Caco-2 (cell line): ENCODE data around the gene PLD2. TPM values are rescaled to one million over a fixed set of nuclear protein-coding genes. Genes with fewer than 3 reads are reported as not detected.

Source experiments
- BruUV-seq: library from RNA; stranded (reverse); fragments of 400-500 nt; replicated peaks from 2 replicates; lab custom pipeline; 2021; lab: Mats Ljungman, UMichigan
- CTCF ChIA-PET: fragments of 300-600 bp; sonication (Branson Sonifier 250); formaldehyde crosslinking; loops from one replicate; lab custom pipeline; 2022; ENCODE audit warnings: antibody characterized with exemption; lab: Charles Lee
- POLR2A ChIA-PET: fragments of 300-600 bp; sonication (Branson Sonifier 250); formaldehyde crosslinking; loops from one replicate; lab custom pipeline; 2022; ENCODE audit warnings: antibody characterized with exemption; lab: Charles Lee
- DNase-seq, 2 experiments: peaks; one replicate each; pipeline versions ENCODE4 v3.0.0 to v3.0.0-alpha.2; 2020 to 2022
- H3K27me3 ChIP-seq: replicated peaks from 2 replicates; pipeline ENCODE4 v1.6.0; 2011; ENCODE audit warnings: low read length; ENCODE audit not compliant: control insufficient read depth, insufficient read depth
- H3K36me3 ChIP-seq: 2 replicates; pipeline ENCODE4 v1.5.1; 2011; ENCODE audit warnings: low read length; ENCODE audit not compliant: control insufficient read depth, insufficient read depth
- H3K4me1 ChIP-seq: fragments of 250-450 bp; sonication (Bioruptor Pico); 2 replicates; pipeline ENCODE4 v1.5.1; 2020; ENCODE audit warnings: mild to moderate bottlenecking
- H3K4me3 ChIP-seq: 2 replicates; pipeline ENCODE4 v1.5.1; 2011; ENCODE audit warnings: low read depth, mild to moderate bottlenecking, control low read depth, low read length
- H3K9me3 ChIP-seq: fragments of 250-450 bp; sonication (Bioruptor Pico); 2 replicates; pipeline ENCODE4 v1.5.1; 2020; ENCODE audit warnings: mild to moderate bottlenecking, moderate library complexity
- H3K27ac Mint-ChIP-seq: one replicate; pipeline ENCODE4 v1.8.0; 2022; ENCODE audit warnings: mixed read lengths; ENCODE audit not compliant: unreplicated experiment
- H3K27me3 Mint-ChIP-seq: one replicate; pipeline ENCODE4 v1.8.0; 2022; ENCODE audit warnings: mixed read lengths; ENCODE audit not compliant: insufficient read depth, unreplicated experiment
- H3K36me3 Mint-ChIP-seq: one replicate; pipeline ENCODE4 v1.8.0; 2022; ENCODE audit warnings: mild to moderate bottlenecking, mixed read lengths; ENCODE audit not compliant: insufficient read depth, unreplicated experiment
- H3K4me1 Mint-ChIP-seq: one replicate; pipeline ENCODE4 v1.8.0; 2022; ENCODE audit warnings: low read depth, mixed read lengths; ENCODE audit not compliant: unreplicated experiment
- H3K4me3 Mint-ChIP-seq: one replicate; pipeline ENCODE4 v1.8.0; 2022; ENCODE audit warnings: mild to moderate bottlenecking, moderate library complexity, mixed read lengths; ENCODE audit not compliant: unreplicated experiment
- H3K9me3 Mint-ChIP-seq: one replicate; pipeline ENCODE4 v1.8.0; 2022; ENCODE audit warnings: mixed read lengths; ENCODE audit not compliant: unreplicated experiment
- CTCF ChIP-seq, 2 experiments: fragments of 200-600 bp in 1 of 2; IDR thresholded peaks; 1 replicate in 1 of 2; 2 replicates in 1 of 2; pipeline versions ENCODE4 v1.5.1 to v1.8.0; 2011 to 2022; ENCODE audit warnings: antibody characterized with exemption in 1 of 2, control low read depth in 1 of 2, inconsistent platforms in 1 of 2, low read depth in 1 of 2, low read length in 1 of 2, mild to moderate bottlenecking in 1 of 2, moderate library complexity in 1 of 2; ENCODE audit not compliant: insufficient read depth in 1 of 2, severe bottlenecking in 1 of 2, unreplicated experiment in 1 of 2
- intact Hi-C: fragments of 100-400 bp; cut with micrococcal nuclease; formaldehyde crosslinking; loops from one replicate; pipeline ENCODE4 v1.10.0; 2022; ENCODE audit not compliant: unreplicated experiment
- total RNA-seq: library from RNA; stranded (reverse); gene quantifications from 2 replicates; pipeline ENCODE4 v1.2.3, GENCODE V29; 2022

The PLD2 gene
- total RNA-seq, 1 experiment from 2014 or later = 47.2 TPM

GRCh38 chr17:4789951-4790704 is 16.8 kb upstream of the PLD2 start:
- Histone ChIP-seq H3K9me3 (no peaks in the 10 kb centered on the region), H3K36me3 (no peaks in the 10 kb centered on the region), H3K27me3 (no peaks in the 10 kb centered on the region), H3K4me1 (peaks cover 10% of the 10 kb centered on the region), H3K4me3 (peak overlapping the region; percentile 70)
- Mint-ChIP-seq H3K4me1 (peaks cover 6% of the 10 kb centered on the region), H3K4me3 (peak overlapping the region; percentile 90), H3K36me3 (peaks cover 15% of the 10 kb centered on the region), H3K9me3 (no peaks in the 10 kb centered on the region), H3K27ac (peak overlapping the region; percentile 86), H3K27me3 (no peaks in the 10 kb centered on the region)
- no TSS peak for BruUV-seq
- peak; percentile 77 to 87 for DNase-seq
- intact Hi-C loops = loop anchor here (1.0 kb wide), 1 partner anchor 59 kb away; the partner anchor contains the start of gene MED11
- POLR2A ChIA-PET = interaction anchor here (0.5 to 1.5 kb wide), 9 partner anchors 17 to 180 kb away, joined by 3 to 7 read pairs (median 3); partner anchors contain the start of gene ARRB2
- TF ChIP-seq CTCF (IDR thresholded peaks at IDR 0.05; ENCODE audit: insufficient read depth in 1 of 2, low read depth in 1 of 2, low read length in 1 of 2, severe bottlenecking in 1 of 2, unreplicated experiment in 1 of 2) = peak; percentile 45 to 54
- CTCF ChIA-PET = interaction anchor here (0.6 to 4.0 kb wide), 11 partner anchors 11 to 369 kb away, joined by 3 to 31 read pairs (median 9); partner anchors contain the start of genes ARRB2, MED11, PLD2 and SPAG7

GRCh38 chr17:4790705-4791088 is 16.3 kb upstream of the PLD2 start:
- ChIA-PET POLR2A (interaction anchor here (0.5 to 1.5 kb wide), 8 partner anchors 18 to 118 kb away, joined by 3 to 7 read pairs (median 4); partner anchors contain the start of gene ARRB2), CTCF (interaction anchor here (1.5 to 4.0 kb wide), 6 partner anchors 12 to 176 kb away, joined by 6 to 31 read pairs (median 16); partner anchors contain the start of genes ARRB2, MED11, PLD2 and SPAG7)
- intact Hi-C loops = loop anchor here (1.0 kb wide), 1 partner anchor 59 kb away; the partner anchor contains the start of gene MED11
- BruUV-seq = no TSS peak
- Histone ChIP-seq H3K9me3 (no peaks in the 10 kb centered on the region), H3K4me1 (peaks cover 10% of the 10 kb centered on the region), H3K27me3 (no peaks in the 10 kb centered on the region), H3K4me3 (peak overlapping the region; percentile 70), H3K36me3 (no peaks in the 10 kb centered on the region)
- H3K27ac Mint-ChIP-seq = peak overlapping the region; percentile 86
- peak overlapping the region; percentile 90 for H3K4me3 Mint-ChIP-seq
- peaks cover 6% of the 10 kb centered on the region for H3K4me1 Mint-ChIP-seq
- H3K36me3 Mint-ChIP-seq = peaks cover 16% of the 10 kb centered on the region
- DNase-seq = no peak
- no peaks in the 10 kb centered on the region for H3K27me3 Mint-ChIP-seq
- TF ChIP-seq CTCF (IDR thresholded peaks at IDR 0.05; ENCODE audit: insufficient read depth in 1 of 2, low read depth in 1 of 2, low read length in 1 of 2, severe bottlenecking in 1 of 2, unreplicated experiment in 1 of 2) = no peak
- no peaks in the 10 kb centered on the region for H3K9me3 Mint-ChIP-seq

DNA sequence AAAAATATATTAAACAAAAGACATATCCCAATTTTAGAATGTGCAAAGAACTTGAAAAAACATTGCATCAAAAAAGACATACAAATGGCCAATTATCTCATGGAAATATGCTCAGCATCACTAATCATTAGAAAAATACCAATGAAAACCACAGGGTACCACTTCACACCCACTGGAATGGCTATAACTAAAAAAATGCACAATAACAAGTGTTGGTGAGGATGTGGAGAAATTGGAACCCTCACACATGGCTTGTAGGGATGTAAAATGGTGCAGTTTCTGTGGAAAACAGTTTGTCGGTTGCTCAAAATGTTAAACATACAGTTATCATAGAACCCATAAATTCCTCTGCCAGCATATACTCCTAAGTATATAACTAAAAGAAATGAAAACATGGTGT is 11.8 kb upstream of the PLD2 start:
- Mint-ChIP-seq H3K27me3 (no peaks in the 10 kb centered on the region), H3K4me3 (no peak overlapping the region), H3K27ac (no peak overlapping the region), H3K4me1 (peaks cover 14% of the 10 kb centered on the region), H3K36me3 (peaks cover 16% of the 10 kb centered on the region), H3K9me3 (no peaks in the 10 kb centered on the region)
- ChIA-PET POLR2A (no interaction called here), CTCF (no interaction called here)
- no peak for DNase-seq
- H3K9me3 ChIP-seq = no peaks in the 10 kb centered on the region
- intact Hi-C loops = no loop called here
- no peaks in the 10 kb centered on the region for H3K27me3 ChIP-seq
- no TSS peak for BruUV-seq
- no peak overlapping the region; the same call in 1 of the 2 replicates for H3K4me3 ChIP-seq
- no peaks in the 10 kb centered on the region for H3K36me3 ChIP-seq
- no peaks in the 10 kb centered on the region for H3K4me1 ChIP-seq
- TF ChIP-seq CTCF (IDR thresholded peaks at IDR 0.05; ENCODE audit: insufficient read depth in 1 of 2, low read depth in 1 of 2, low read length in 1 of 2, severe bottlenecking in 1 of 2, unreplicated experiment in 1 of 2) = no peak
